ENCODE data around the gene LHX3. TPM values are rescaled to one million over a fixed set of nuclear protein-coding genes. Genes with fewer than 3 reads are reported as not detected.

LHX3 gene
- polyA plus RNA-seq, 3 donors from 2014 or later, result not detected

GRCh38 chr9:136193891-136194279 is 11.0 kb downstream of the LHX3 start:
- H3K36me3 Mint-ChIP-seq, result no peaks in the 10 kb centered on the region
- H3K9me3 Mint-ChIP-seq, result peaks cover 0 to 1% (median 0%) of the 10 kb centered on the region in 6 donors
- H3K27ac Mint-ChIP-seq, result no peak overlapping the region
- DNase-seq, result no peak
- no peaks in the 10 kb centered on the region for H3K4me1 Mint-ChIP-seq
- no peak overlapping the region for H3K4me3 Mint-ChIP-seq
- H3K27me3 Mint-ChIP-seq (ENCODE audit: low read depth in 3 of 3), result peaks cover 3 to 28% (median 7%) of the 10 kb centered on the region in 3 donors

GRCh38 chr9:136193127-136193890 is 11.6 kb downstream of the LHX3 start:
- Mint-ChIP-seq H3K4me3 (no peak overlapping the region), H3K27ac (no peak overlapping the region), H3K9me3 (peaks cover 0 to 1% (median 0%) of the 10 kb centered on the region in 6 donors), H3K27me3 (ENCODE audit: low read depth in 3 of 3) (peaks cover 3 to 27% (median 7%) of the 10 kb centered on the region in 3 donors), H3K4me1 (no peaks in the 10 kb centered on the region), H3K36me3 (no peaks in the 10 kb centered on the region)
- DNase-seq, result no peak

- DNase-seq, result no peak
- no peaks in the 10 kb centered on the region for H3K4me1 Mint-ChIP-seq
- peaks cover 0 to 1% (median 0%) of the 10 kb centered on the region in 6 donors for H3K9me3 Mint-ChIP-seq
- peaks cover 3 to 21% (median 5%) of the 10 kb centered on the region in 3 donors for H3K27me3 Mint-ChIP-seq (ENCODE audit: low read depth in 3 of 3)
- no peak overlapping the region for H3K4me3 Mint-ChIP-seq
- H3K27ac Mint-ChIP-seq, result no peak overlapping the region
- no peaks in the 10 kb centered on the region for H3K36me3 Mint-ChIP-seq
Measured at GRCh38 chr9:136192289-136193126, 12.4 kb downstream of the LHX3 start.

- H3K4me3 Mint-ChIP-seq, result no peak overlapping the region
- peaks cover 0 to 1% (median 0%) of the 10 kb centered on the region in 6 donors for H3K9me3 Mint-ChIP-seq
- H3K27me3 Mint-ChIP-seq (ENCODE audit: low read depth in 3 of 3), result peaks cover 3 to 20% (median 5%) of the 10 kb centered on the region in 3 donors
- H3K36me3 Mint-ChIP-seq, result no peaks in the 10 kb centered on the region
- DNase-seq, result no peak
- no peak overlapping the region for H3K27ac Mint-ChIP-seq
- no peaks in the 10 kb centered on the region for H3K4me1 Mint-ChIP-seq
Measured at GRCh38 chr9:136191960-136192286, 13.0 kb downstream of the LHX3 start.

DNA sequence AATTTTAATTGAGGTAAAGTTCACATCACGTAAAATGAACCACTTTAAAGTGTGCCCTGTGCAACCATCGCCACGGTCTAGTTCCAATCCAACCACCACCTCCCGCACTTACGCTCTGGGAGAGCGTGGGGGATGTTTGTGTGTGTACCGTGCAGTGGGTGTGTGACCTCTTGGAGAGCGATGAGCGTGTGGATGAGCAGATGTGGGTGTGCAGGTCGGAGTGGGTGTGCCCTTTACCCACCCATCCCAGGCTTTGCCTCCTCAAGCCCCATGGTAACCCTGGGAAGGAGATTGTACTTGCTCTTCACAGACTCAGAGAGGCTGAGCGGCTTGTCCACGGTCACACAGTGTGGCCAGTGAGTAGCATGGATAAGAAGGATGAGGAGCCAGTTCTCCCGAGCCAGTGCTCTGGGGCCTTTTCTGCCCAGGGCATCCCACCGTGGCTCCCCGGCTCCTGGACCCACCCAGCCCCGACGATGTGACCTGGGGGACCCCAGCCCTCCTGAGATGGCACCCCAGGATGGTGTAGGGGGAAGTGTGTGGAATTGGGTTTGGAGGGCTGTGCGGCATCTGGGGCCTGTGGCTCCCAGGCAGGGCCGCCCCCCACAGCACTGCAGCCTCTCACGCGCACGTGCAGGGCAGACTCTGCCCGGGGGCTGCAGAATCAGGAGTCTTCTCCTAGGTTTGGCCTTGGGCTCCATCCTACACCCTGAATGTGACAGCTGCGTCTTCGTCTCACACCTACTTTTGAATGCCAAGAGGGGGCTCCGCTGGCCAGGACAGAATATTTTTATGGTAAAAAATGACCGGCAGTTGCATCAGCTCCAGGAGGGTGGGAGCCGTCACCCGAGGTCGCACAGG is 13.6 kb downstream of the LHX3 start:
- H3K27me3 Mint-ChIP-seq (ENCODE audit: low read depth in 3 of 3), result peaks cover 2 to 15% (median 3%) of the 10 kb centered on the region in 3 donors
- H3K9me3 Mint-ChIP-seq, result no peaks in the 10 kb centered on the region
- no peak for DNase-seq
- H3K4me1 Mint-ChIP-seq, result no peaks in the 10 kb centered on the region
- no peak overlapping the region for H3K4me3 Mint-ChIP-seq
- H3K36me3 Mint-ChIP-seq, result no peaks in the 10 kb centered on the region
- no peak overlapping the region for H3K27ac Mint-ChIP-seq

DNA sequence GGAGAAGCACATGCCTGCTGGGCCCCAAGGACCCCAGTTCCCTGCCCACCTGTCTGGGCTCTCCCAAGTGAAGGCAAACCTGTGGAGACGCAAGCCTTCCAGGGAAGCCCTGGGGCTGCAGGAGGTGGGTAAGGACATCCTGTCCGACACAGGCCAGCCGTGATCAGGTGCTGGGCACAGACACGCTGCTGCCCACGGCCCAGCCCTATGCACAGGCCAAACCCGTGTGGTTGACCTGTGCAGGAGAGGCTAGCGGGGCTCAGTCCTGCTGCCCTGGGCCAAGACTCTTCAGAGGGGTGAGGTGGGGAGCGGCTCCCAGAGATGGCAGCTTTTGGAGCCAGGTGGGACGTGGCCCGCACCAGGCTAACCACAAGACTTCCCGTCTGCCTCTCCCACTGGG is 14.3 kb downstream of the LHX3 start:
- no peak for DNase-seq
- Mint-ChIP-seq H3K36me3 (no peaks in the 10 kb centered on the region), H3K4me3 (no peak overlapping the region), H3K9me3 (no peaks in the 10 kb centered on the region), H3K4me1 (no peaks in the 10 kb centered on the region), H3K27ac (no peak overlapping the region), H3K27me3 (ENCODE audit: low read depth in 3 of 3) (peaks cover 2 to 13% (median 3%) of the 10 kb centered on the region in 3 donors)

DNA sequence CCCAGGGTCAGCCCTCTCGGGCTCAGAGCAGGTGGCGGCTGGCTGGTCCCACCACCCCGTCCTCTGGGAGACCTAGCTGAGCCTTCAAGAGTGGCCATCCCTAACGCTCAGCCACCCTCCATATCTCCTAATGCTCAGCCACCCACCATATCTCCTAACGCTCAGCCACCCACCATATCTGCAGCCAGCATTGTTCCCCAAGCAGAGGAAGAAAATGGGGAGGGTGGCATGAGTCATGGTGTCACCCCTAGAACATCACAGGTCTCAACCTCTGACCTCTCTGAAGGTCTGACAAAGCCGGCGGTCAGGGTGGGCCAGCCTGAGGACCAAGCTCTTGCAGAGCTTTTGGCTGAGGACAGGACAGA is 14.7 kb downstream of the LHX3 start:
- H3K27me3 Mint-ChIP-seq (ENCODE audit: low read depth in 3 of 3), result peaks cover 2 to 13% (median 3%) of the 10 kb centered on the region in 3 donors
- no peaks in the 10 kb centered on the region for H3K9me3 Mint-ChIP-seq
- H3K4me1 Mint-ChIP-seq, result no peaks in the 10 kb centered on the region
- H3K36me3 Mint-ChIP-seq, result no peaks in the 10 kb centered on the region
- H3K4me3 Mint-ChIP-seq, result no peak overlapping the region
- H3K27ac Mint-ChIP-seq, result no peak overlapping the region
- no peak for DNase-seq

DNA sequence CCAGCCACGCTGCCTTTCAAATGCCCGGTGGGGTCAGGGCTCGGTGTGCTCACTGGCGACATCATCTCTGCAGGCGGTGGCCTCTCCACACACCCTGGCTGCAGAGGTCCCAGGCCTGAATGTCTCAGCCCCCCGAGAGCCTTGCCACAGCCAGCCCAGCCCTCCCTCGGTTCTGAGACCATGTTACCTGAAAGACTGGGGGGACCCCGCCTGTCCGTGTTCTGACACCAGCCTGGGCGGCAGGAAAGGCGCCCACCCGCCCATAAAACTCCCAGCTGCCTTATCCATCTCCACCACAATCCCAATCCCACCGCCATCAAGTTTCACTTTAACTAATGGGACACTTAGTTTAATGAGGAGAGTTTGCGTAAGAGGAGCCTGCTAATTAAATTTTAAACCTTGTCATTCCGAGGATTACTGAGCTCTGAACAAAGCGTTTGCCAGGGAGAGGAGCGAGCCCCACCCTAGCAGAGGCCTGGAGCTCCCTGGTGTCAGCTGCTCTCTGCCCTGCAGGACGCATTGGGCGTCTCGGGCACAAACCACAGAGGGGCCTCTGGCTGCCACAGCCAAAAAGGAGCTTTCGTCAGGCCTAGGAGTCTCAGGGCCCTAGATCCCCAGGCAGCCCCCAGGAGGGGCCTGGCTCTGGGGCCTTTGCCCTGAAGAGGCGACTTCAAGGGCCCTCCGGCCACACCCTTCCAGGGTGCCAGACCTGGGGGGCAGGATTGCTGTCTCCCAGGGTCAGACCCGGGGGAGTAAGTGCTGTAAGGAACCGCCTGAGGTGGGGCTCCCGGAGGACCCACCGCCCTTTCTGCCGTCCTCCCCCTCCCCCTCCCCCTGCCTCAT is 15.3 kb downstream of the LHX3 start:
- H3K4me1 Mint-ChIP-seq, result no peaks in the 10 kb centered on the region
- no peaks in the 10 kb centered on the region for H3K9me3 Mint-ChIP-seq
- peaks cover 2 to 13% (median 3%) of the 10 kb centered on the region in 3 donors for H3K27me3 Mint-ChIP-seq (ENCODE audit: low read depth in 3 of 3)
- H3K27ac Mint-ChIP-seq, result no peak overlapping the region
- no peaks in the 10 kb centered on the region for H3K36me3 Mint-ChIP-seq
- DNase-seq, result no peak
- no peak overlapping the region for H3K4me3 Mint-ChIP-seq

DNA sequence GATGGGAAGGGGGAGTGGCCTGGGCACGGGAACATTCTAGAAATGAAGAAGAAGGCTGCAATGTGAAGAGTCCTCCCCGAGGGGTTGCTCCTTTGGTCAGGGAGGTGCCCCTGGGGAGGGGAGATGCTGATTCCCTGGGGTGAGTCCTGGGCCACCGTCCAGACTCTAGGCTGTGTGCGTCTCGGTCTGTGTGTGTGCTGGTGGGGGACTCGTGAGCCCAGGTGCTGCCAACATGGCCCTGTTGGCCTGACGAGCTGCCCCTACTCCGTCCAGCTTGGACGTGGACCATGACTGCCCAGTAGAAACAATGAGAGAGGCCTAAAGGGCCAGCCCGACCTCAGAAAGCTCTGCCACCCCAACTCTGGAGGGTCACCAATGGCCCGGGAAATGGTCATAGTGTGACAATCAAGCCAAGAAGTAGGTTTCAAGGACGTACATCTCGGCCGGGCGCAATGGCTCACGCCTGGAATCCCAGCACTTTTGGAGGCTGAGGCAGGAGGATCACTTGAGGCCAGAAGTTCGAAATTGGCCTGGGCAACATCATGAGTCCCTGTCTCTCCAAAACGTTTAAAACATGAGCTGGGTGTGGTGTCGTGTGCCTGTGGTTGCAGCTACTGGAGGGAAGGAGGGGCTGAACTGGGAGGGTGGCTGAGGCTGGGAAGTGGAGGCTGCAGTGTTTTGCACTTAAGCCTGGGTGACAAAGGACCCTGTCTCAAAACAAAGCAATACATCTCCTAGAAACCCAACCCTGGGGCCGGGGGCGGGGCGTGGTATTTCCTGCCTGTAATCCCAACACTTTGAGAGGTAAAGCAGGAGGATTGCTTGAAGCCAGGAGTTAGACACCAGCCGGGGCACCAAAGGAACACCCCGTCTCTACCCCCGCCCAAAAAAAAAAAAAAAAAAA is 17.0 kb downstream of the LHX3 start:
- Mint-ChIP-seq H3K4me1 (no peaks in the 10 kb centered on the region), H3K36me3 (no peaks in the 10 kb centered on the region), H3K27me3 (ENCODE audit: low read depth in 3 of 3) (peaks cover 2 to 13% (median 3%) of the 10 kb centered on the region in 3 donors), H3K9me3 (no peaks in the 10 kb centered on the region), H3K4me3 (no peak overlapping the region), H3K27ac (no peak overlapping the region)
- DNase-seq, result no peak

GRCh38 chr9:136187197-136187596 is 17.7 kb downstream of the LHX3 start:
- no peak for DNase-seq
- no peaks in the 10 kb centered on the region for H3K9me3 Mint-ChIP-seq
- H3K27me3 Mint-ChIP-seq (ENCODE audit: low read depth in 3 of 3), result peaks cover 2 to 9% (median 3%) of the 10 kb centered on the region in 3 donors
- no peak overlapping the region for H3K27ac Mint-ChIP-seq
- H3K36me3 Mint-ChIP-seq, result no peaks in the 10 kb centered on the region
- no peaks in the 10 kb centered on the region for H3K4me1 Mint-ChIP-seq
- H3K4me3 Mint-ChIP-seq, result no peak overlapping the region

DNA sequence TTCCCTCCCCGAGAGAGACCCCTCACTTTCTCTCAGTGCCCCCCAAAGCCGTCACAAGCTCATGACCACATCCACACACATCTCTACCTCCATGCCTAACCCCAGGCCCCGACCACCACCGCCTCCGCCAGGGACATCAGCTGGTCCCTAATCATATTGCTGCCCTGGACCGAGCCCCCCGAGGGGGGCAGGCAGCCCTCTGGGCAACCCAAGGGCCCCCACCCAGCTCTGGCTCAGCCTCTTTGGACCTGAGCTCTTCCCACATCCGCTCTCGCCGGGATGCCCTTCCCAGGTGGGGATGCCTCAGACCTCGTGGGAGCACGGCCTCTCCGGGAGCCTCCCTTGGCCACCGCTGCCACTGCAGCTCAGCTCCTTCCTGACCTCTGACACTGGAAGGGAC is 18.5 kb downstream of the LHX3 start:
- H3K4me1 Mint-ChIP-seq, result no peaks in the 10 kb centered on the region
- DNase-seq, result no peak
- no peak overlapping the region for H3K27ac Mint-ChIP-seq
- H3K36me3 Mint-ChIP-seq, result no peaks in the 10 kb centered on the region
- peaks cover 2 to 6% (median 5%) of the 10 kb centered on the region in 3 donors for H3K27me3 Mint-ChIP-seq (ENCODE audit: low read depth in 3 of 3)
- no peaks in the 10 kb centered on the region for H3K9me3 Mint-ChIP-seq
- H3K4me3 Mint-ChIP-seq, result no peak overlapping the region

- Mint-ChIP-seq H3K36me3 (no peaks in the 10 kb centered on the region), H3K27ac (no peak overlapping the region), H3K27me3 (ENCODE audit: low read depth in 3 of 3) (peaks cover 2 to 5% (median 2%) of the 10 kb centered on the region in 3 donors), H3K9me3 (no peaks in the 10 kb centered on the region), H3K4me1 (no peaks in the 10 kb centered on the region), H3K4me3 (no peak overlapping the region)
- DNase-seq, result no peak
Measured at GRCh38 chr9:136185596-136186366, 19.1 kb downstream of the LHX3 start.

Data from immature natural killer cell (primary cell).